Keratinocyte (primary cell): ENCODE data around the gene DHX58. TPM values are rescaled to one million over a fixed set of nuclear protein-coding genes. Genes with fewer than 3 reads are reported as not detected.
A peak's percentile ranks its signal among the peaks of the same experiment; 100 is the strongest.

Source experiments
- DNase-seq: peaks from one replicate; pipeline ENCODE4 v3.0.0-alpha.2; 2011; ENCODE audit warnings: low read depth, missing footprints, low spot score
- FAIRE-seq: peaks from 2 replicates; lab custom pipeline; 2011; peaks lifted over from hg19 to GRCh38; lab: Jason Lieb, UNC
- H2AFZ ChIP-seq: 2 replicates; pipeline ENCODE4 v1.6.0; 2012; ENCODE audit warnings: low read length, control low read depth, inconsistent platforms; ENCODE audit not compliant: control insufficient read depth
- H3K27ac ChIP-seq: 2 replicates; pipeline ENCODE4 v1.5.1; 2011; ENCODE audit warnings: low read length; ENCODE audit not compliant: control insufficient read depth, insufficient read depth
- H3K27me3 ChIP-seq: 3 replicates; pipeline ENCODE4 v1.6.0; 2011; ENCODE audit warnings: low read length; ENCODE audit not compliant: control insufficient read depth, insufficient read depth; ENCODE audit errors: extremely low read depth
- H3K36me3 ChIP-seq, 2 experiments: 2 replicates in 1 of 2; 3 replicates in 1 of 2; pipeline ENCODE4 v1.5.1; 2011; ENCODE audit warnings: low read length in 2 of 2, mild to moderate bottlenecking in 1 of 2; ENCODE audit not compliant: control insufficient read depth in 2 of 2, insufficient read depth in 2 of 2; ENCODE audit errors: extremely low read depth in 1 of 2
- H3K4me1 ChIP-seq: 3 replicates; pipeline ENCODE4 v1.5.1; 2011; ENCODE audit warnings: low read length; ENCODE audit not compliant: control insufficient read depth, insufficient read depth; ENCODE audit errors: extremely low read depth
- H3K4me2 ChIP-seq: 3 replicates; pipeline ENCODE4 v1.6.0; 2011; ENCODE audit warnings: low read depth, low read length; ENCODE audit not compliant: control insufficient read depth, insufficient read depth; ENCODE audit errors: extremely low read depth
- H3K4me3 ChIP-seq, 3 experiments: fragments of 200-600 bp in 1 of 3; sonication (generic) in 1 of 3; 2 replicates in 2 of 3; 3 replicates in 1 of 3; pipeline ENCODE4 v1.5.1; 2011 to 2016; ENCODE audit warnings: low read length in 3 of 3, mild to moderate bottlenecking in 3 of 3, control low read depth in 2 of 3, inconsistent platforms in 1 of 3, low read depth in 1 of 3, mixed read lengths in 1 of 3, mixed run types in 1 of 3, moderate library complexity in 1 of 3; ENCODE audit not compliant: control insufficient read depth in 2 of 3, insufficient read depth in 2 of 3; ENCODE audit errors: extremely low read depth in 1 of 3
- H3K79me2 ChIP-seq: 2 replicates; pipeline ENCODE4 v1.6.0; 2012; ENCODE audit warnings: low read length; ENCODE audit not compliant: control insufficient read depth, insufficient read depth
- H3K9ac ChIP-seq: 3 replicates; pipeline ENCODE4 v1.6.0; 2011; ENCODE audit warnings: low read length; ENCODE audit not compliant: control insufficient read depth, insufficient read depth; ENCODE audit errors: extremely low read depth
- H3K9me1 ChIP-seq: 3 replicates; pipeline ENCODE4 v1.6.0; 2011; ENCODE audit warnings: low read length; ENCODE audit not compliant: control insufficient read depth, insufficient read depth; ENCODE audit errors: extremely low read depth
- H3K9me3 ChIP-seq: 2 replicates; pipeline ENCODE4 v1.5.1; 2012; ENCODE audit warnings: low read depth, low read length; ENCODE audit not compliant: control insufficient read depth
- H4K20me1 ChIP-seq: 3 replicates; pipeline ENCODE4 v1.6.0; 2011; ENCODE audit warnings: low read length; ENCODE audit not compliant: control insufficient read depth, insufficient read depth; ENCODE audit errors: extremely low read depth
- EZH2 ChIP-seq: IDR thresholded peaks from one replicate; pipeline ENCODE4 v1.6.1; 2012; ENCODE audit warnings: inconsistent platforms, mild to moderate bottlenecking, low read length, moderate library complexity
- dilution Hi-C: fragments of 300-500 bp; cut with MboI; formaldehyde crosslinking; loops from one replicate; pipeline ENCODE4 v1.7.0; 2020; ENCODE audit warnings: low sequenced_read_pairs; ENCODE audit not compliant: extremely low pct_ligation_motif_present
- polyA plus RNA-seq, 5 experiments: library from polyadenylated mRNA; depleted of rRNA in 3 of 5; stranded (reverse) in 3 of 5; stranded (forward) in 1 of 5; unstranded in 1 of 5; fragments of >200 nt; gene quantifications; 1 replicate in 1 of 5; 2 replicates in 3 of 5; 3 replicates in 1 of 5; pipeline versions ENCODE4 v1.2.1 to v1.2.3, GENCODE V29; 2011 to 2012; ENCODE audit warnings: missing spikeins in 2 of 5, low read depth in 1 of 5, low replicate concordance in 1 of 5
- TF ChIP-seq, protein P1 (sequence below), 3 experiments: IDR thresholded peaks in 1 of 3; conservative IDR thresholded peaks in 1 of 3; optimal IDR thresholded peaks in 1 of 3; 2 replicates in 2 of 3; 3 replicates in 1 of 3; pipeline versions ENCODE3 to v1.5.1; 2011; ENCODE audit warnings: low read length in 3 of 3, mild to moderate bottlenecking in 3 of 3, moderate library complexity in 2 of 3, control low read depth in 1 of 3, inconsistent platforms in 1 of 3; ENCODE audit not compliant: insufficient read depth in 2 of 3; ENCODE audit errors: extremely low read depth in 1 of 3

DHX58 gene
- polyA plus RNA-seq, 1 donor (not counting 4 experiments of a cell fraction or from before 2014, with no cell fraction given): 5.2 TPM

DNA sequence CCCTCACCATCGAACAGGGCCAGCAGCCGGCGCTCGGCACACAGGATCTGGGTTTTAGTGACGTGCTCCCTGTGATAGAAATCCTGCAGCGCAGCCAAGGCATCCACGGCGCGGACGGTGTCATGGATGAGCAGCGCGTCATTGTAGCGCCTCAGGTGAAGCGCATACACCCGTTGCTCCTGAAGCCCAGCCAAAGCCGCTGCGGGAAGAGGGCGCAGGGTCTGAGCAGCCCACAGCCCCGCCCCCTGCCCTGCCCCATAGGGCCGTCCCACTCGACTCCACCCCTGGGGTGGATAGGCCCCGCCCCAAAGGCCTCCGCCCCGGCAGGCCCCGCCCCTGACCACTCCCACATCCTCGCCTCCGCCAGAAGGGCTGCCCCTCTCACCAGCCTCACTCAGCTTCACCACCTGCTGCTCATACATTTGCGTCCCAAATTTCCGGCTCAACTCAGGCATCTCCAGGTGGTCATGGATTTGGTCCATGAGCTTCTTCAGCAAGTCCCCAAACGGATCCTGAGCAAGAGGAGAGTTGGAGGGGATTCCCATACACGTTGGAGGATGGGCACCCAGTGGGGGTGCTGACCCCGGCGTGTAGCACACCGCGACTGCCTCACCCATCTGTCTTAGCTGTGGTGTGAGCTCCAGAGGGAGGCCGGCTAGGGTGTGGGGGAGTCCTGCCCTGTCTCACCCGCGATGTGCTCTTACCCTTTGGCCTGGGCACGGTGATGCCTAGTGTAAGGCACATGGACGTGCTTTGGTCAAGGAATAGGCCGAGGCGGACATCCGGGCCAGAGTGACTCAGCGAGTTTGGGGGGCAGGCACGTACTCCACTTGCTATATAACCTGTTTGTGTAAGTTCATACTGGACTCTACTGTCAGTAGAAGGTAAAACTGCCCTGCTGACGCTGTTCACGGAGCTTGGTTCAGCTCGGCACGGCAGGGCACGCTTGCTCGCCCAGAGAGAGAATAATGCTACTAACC is 4.6 kb downstream of the DHX58 start:
- no peak overlapping the region for H3K4me3 ChIP-seq
- TF ChIP-seq, protein P1, sequence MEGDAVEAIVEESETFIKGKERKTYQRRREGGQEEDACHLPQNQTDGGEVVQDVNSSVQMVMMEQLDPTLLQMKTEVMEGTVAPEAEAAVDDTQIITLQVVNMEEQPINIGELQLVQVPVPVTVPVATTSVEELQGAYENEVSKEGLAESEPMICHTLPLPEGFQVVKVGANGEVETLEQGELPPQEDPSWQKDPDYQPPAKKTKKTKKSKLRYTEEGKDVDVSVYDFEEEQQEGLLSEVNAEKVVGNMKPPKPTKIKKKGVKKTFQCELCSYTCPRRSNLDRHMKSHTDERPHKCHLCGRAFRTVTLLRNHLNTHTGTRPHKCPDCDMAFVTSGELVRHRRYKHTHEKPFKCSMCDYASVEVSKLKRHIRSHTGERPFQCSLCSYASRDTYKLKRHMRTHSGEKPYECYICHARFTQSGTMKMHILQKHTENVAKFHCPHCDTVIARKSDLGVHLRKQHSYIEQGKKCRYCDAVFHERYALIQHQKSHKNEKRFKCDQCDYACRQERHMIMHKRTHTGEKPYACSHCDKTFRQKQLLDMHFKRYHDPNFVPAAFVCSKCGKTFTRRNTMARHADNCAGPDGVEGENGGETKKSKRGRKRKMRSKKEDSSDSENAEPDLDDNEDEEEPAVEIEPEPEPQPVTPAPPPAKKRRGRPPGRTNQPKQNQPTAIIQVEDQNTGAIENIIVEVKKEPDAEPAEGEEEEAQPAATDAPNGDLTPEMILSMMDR (optimal IDR thresholded peaks at IDR 0.05 in 1 of 3, IDR thresholded peaks at IDR 0.05 in 1 of 3, conservative IDR thresholded peaks at IDR 0.05 in 1 of 3; ENCODE audit: extremely low read depth in 1 of 3, insufficient read depth in 2 of 3, low read length in 3 of 3): no peak
- TF ChIP-seq EZH2: no peak
- no peaks in the 10 kb centered on the region for H3K79me2 ChIP-seq
- no peak overlapping the region for H3K9ac ChIP-seq
- peak overlapping the region; percentile 58 for H3K4me2 ChIP-seq
- peak; percentile 69 for DNase-seq
- dilution Hi-C loops: no loop called here
- H3K9me1 ChIP-seq: no peaks in the 10 kb centered on the region
- H3K9me3 ChIP-seq: no peaks in the 10 kb centered on the region
- peaks cover 22% of the 10 kb centered on the region for H3K4me1 ChIP-seq
- H3K27me3 ChIP-seq: no peaks in the 10 kb centered on the region
- H4K20me1 ChIP-seq: no peaks in the 10 kb centered on the region
- H3K27ac ChIP-seq: no peak overlapping the region
- FAIRE-seq: peak; percentile 91
- H2AFZ ChIP-seq: no peak overlapping the region
- H3K36me3 ChIP-seq: peaks cover 0 to 6% of the 10 kb centered on the region in 2 experiments

- DNase-seq (no peak), FAIRE-seq (no peak)
- Histone ChIP-seq H3K9ac (no peak overlapping the region), H3K4me2 (peak overlapping the region; percentile 58), H4K20me1 (no peaks in the 10 kb centered on the region), H3K4me1 (peaks cover 17% of the 10 kb centered on the region), H3K4me3 (no peak overlapping the region), H3K79me2 (no peaks in the 10 kb centered on the region), H3K27ac (no peak overlapping the region), H3K9me3 (no peaks in the 10 kb centered on the region), H2AFZ (no peak overlapping the region), H3K36me3 (peaks cover 0 to 6% of the 10 kb centered on the region in 2 experiments), H3K27me3 (no peaks in the 10 kb centered on the region), H3K9me1 (no peaks in the 10 kb centered on the region)
- dilution Hi-C loops: no loop called here
- no peak for TF ChIP-seq EZH2
- TF ChIP-seq, protein P1 (optimal IDR thresholded peaks at IDR 0.05 in 1 of 3, IDR thresholded peaks at IDR 0.05 in 1 of 3, conservative IDR thresholded peaks at IDR 0.05 in 1 of 3; ENCODE audit: extremely low read depth in 1 of 3, insufficient read depth in 2 of 3, low read length in 3 of 3): no peak
These were observed 5.4 kb downstream of the DHX58 start for GRCh38 chr17:42107124-42107523.
